OCI-LY7 (cell line): ENCODE results near the gene LRRC4. TPM values are rescaled to one million over a fixed set of nuclear protein-coding genes. Genes with fewer than 3 reads are reported as not detected.

ENCODE experiments used
- BruUV-seq: library from RNA; stranded (reverse); fragments of 400-500 nt; replicated peaks from 2 replicates; lab custom pipeline; 2021; lab: Mats Ljungman, UMichigan
- CTCF ChIA-PET: fragments of 300-600 bp; sonication (Branson Sonifier 250); formaldehyde crosslinking; loops from one replicate; lab custom pipeline; 2022; ENCODE audit warnings: antibody characterized with exemption; ENCODE audit not compliant: unreplicated experiment; lab: Charles Lee
- POLR2A ChIA-PET: fragments of 300-600 bp; sonication (Branson Sonifier 250); formaldehyde crosslinking; loops from one replicate; lab custom pipeline; 2022; ENCODE audit warnings: antibody characterized with exemption; lab: Charles Lee
- DNase-seq: peaks from one replicate; pipeline ENCODE4 v3.0.0-alpha.2; 2015; ENCODE audit warnings: low spot score
- H2AFZ ChIP-seq: fragments of 200-600 bp; sonication (generic), shearing (Covaris generic); 2 replicates; pipeline ENCODE4 v1.6.1; 2014; ENCODE audit warnings: mild to moderate bottlenecking, antibody characterized with exemption, low read length, moderate library complexity
- H3K27ac ChIP-seq: fragments of 200-600 bp; sonication (generic); 2 replicates; pipeline ENCODE4 v1.5.1; 2014; ENCODE audit warnings: mixed run types, low read depth, mild to moderate bottlenecking, moderate library complexity, low read length, inconsistent platforms; ENCODE audit not compliant: poor library complexity, severe bottlenecking
- H3K36me3 ChIP-seq: fragments of 200-600 bp; sonication (generic); 2 replicates; pipeline ENCODE4 v1.6.1; 2014; ENCODE audit warnings: mild to moderate bottlenecking, antibody characterized with exemption, low read length, moderate library complexity, mixed read lengths; ENCODE audit not compliant: insufficient read depth
- H3K4me1 ChIP-seq: fragments of 200-600 bp; sonication (generic); 2 replicates; pipeline ENCODE4 v1.5.1; 2014; ENCODE audit warnings: mild to moderate bottlenecking, low read length; ENCODE audit not compliant: insufficient read depth, poor library complexity, severe bottlenecking
- H3K4me2 ChIP-seq: fragments of 200-600 bp; sonication (generic); 2 replicates; pipeline ENCODE4 v1.6.1; 2014; ENCODE audit warnings: mild to moderate bottlenecking, low read length
- H3K4me3 ChIP-seq: fragments of 200-600 bp; sonication (generic); 2 replicates; pipeline ENCODE4 v1.5.1; 2014; ENCODE audit warnings: mild to moderate bottlenecking, low read depth, low read length; ENCODE audit not compliant: poor library complexity, severe bottlenecking
- H3K79me2 ChIP-seq: fragments of 200-600 bp; sonication (generic); 2 replicates; pipeline ENCODE4 v1.6.1; 2016; ENCODE audit warnings: low read depth, mild to moderate bottlenecking, low read length, moderate library complexity, mixed read lengths; ENCODE audit not compliant: insufficient read depth
- H3K9me2 ChIP-seq: fragments of 200-600 bp; sonication (generic); 2 replicates; pipeline ENCODE4 v1.6.1; 2016; ENCODE audit warnings: mild to moderate bottlenecking, low read length, mixed read lengths; ENCODE audit not compliant: insufficient read depth
- H3K9me3 ChIP-seq: fragments of 200-600 bp; sonication (generic); 2 replicates; pipeline ENCODE4 v1.6.1; 2014; ENCODE audit warnings: mild to moderate bottlenecking, mixed run types, low read length, mixed read lengths
- H4K20me1 ChIP-seq: fragments of 200-600 bp; sonication (generic); 2 replicates; pipeline ENCODE4 v1.6.1; 2014; ENCODE audit warnings: mild to moderate bottlenecking, antibody characterized with exemption, low read length, moderate library complexity, mixed read lengths; ENCODE audit not compliant: insufficient read depth
- CTCF ChIP-seq: fragments of 200-600 bp; sonication (generic); conservative IDR thresholded peaks from 2 replicates; pipeline ENCODE4 v1.5.1; 2014; ENCODE audit warnings: mild to moderate bottlenecking, antibody characterized with exemption, low read length, moderate library complexity, mixed read lengths
- EZH2phosphoT487 ChIP-seq: fragments of 200-600 bp; sonication (generic); IDR thresholded peaks from 2 replicates; pipeline ENCODE4 v1.6.1; 2018; ENCODE audit warnings: low read depth, borderline replicate concordance, mild to moderate bottlenecking, mixed run types, antibody characterized with exemption, low read length, moderate library complexity, mixed read lengths
- intact Hi-C: fragments of 100-400 bp; cut with micrococcal nuclease; formaldehyde crosslinking; loops from one replicate; pipeline ENCODE4 v1.10.0; 2022; ENCODE audit not compliant: unreplicated experiment
- total RNA-seq, 2 experiments: library from RNA; depleted of rRNA in 1 of 2; stranded (reverse); fragments of >200 nt in 1 of 2; shearing (Covaris generic) in 1 of 2; gene quantifications; 2 replicates each; pipeline ENCODE4 v1.2.3, GENCODE V29; 2014 to 2022

The LRRC4 gene
- total RNA-seq, 2 experiments from 2014 or later, result not detected

- intact Hi-C loops, result no loop called here
- Histone ChIP-seq H3K9me3 (no peaks in the 10 kb centered on the region), H3K36me3 (peaks cover 29% of the 10 kb centered on the region), H3K79me2 (no peaks in the 10 kb centered on the region), H3K4me1 (no peaks in the 10 kb centered on the region), H3K4me2 (no peak overlapping the region), H2AFZ (no peak overlapping the region), H3K27ac (no peak overlapping the region), H3K9me2 (no peaks in the 10 kb centered on the region), H3K4me3 (no peak overlapping the region), H4K20me1 (no peaks in the 10 kb centered on the region)
- ChIA-PET POLR2A (no interaction called here), CTCF (no interaction called here)
- TF ChIP-seq CTCF (no peak), EZH2phosphoT487 (no peak)
- no TSS peak for BruUV-seq
- no peak for DNase-seq
Measured at GRCh38 chr7:127988751-127989150, 42.5 kb downstream of the LRRC4 start.

GRCh38 chr7:127986581-127987521, 44.4 kb downstream of the LRRC4 start:
- CTCF ChIA-PET, result no interaction called here
- H3K4me2 ChIP-seq, result no peak overlapping the region
- H3K4me3 ChIP-seq, result no peak overlapping the region

More at GRCh38 chr7:127986581-127987521, 44.4 kb downstream of the LRRC4 start:
- no TSS peak for BruUV-seq
- H3K36me3 ChIP-seq, result peaks cover 12% of the 10 kb centered on the region
- no peak for DNase-seq
- no peaks in the 10 kb centered on the region for H3K9me2 ChIP-seq
- H4K20me1 ChIP-seq, result no peaks in the 10 kb centered on the region
- no peak overlapping the region for H3K27ac ChIP-seq
- H3K79me2 ChIP-seq, result no peaks in the 10 kb centered on the region
- intact Hi-C loops, result no loop called here
- no peaks in the 10 kb centered on the region for H3K9me3 ChIP-seq
- H3K4me1 ChIP-seq, result no peaks in the 10 kb centered on the region
- TF ChIP-seq EZH2phosphoT487 (no peak), CTCF (no peak)
- POLR2A ChIA-PET, result no interaction called here
- no peak overlapping the region for H2AFZ ChIP-seq
